ENCODE data around the gene CEMIP2. TPM values are rescaled to one million over a fixed set of nuclear protein-coding genes. Genes with fewer than 3 reads are reported as not detected.

Gene CEMIP2
- total RNA-seq, 1 donor, result 27.3 TPM

GRCh38 chr9:71670121-71670520, 98.2 kb downstream of the CEMIP2 start:
- DNase-seq (ENCODE audit: low read depth), result no peak
- TF ChIP-seq CTCF (IDR thresholded peaks at IDR 0.05; ENCODE audit: insufficient read depth, low read length), result no peak

GRCh38 chr9:71669284-71669995, 98.9 kb downstream of the CEMIP2 start:
- DNase-seq (ENCODE audit: low read depth), result no peak
- no peak for TF ChIP-seq CTCF (IDR thresholded peaks at IDR 0.05; ENCODE audit: insufficient read depth, low read length)
- H3K4me3 ChIP-seq (ENCODE audit: low read depth, low read length), result no peak overlapping the region

More at GRCh38 chr9:71670121-71670520, 98.2 kb downstream of the CEMIP2 start:
- H3K4me3 ChIP-seq (ENCODE audit: low read depth, low read length), result no peak overlapping the region

DNA sequence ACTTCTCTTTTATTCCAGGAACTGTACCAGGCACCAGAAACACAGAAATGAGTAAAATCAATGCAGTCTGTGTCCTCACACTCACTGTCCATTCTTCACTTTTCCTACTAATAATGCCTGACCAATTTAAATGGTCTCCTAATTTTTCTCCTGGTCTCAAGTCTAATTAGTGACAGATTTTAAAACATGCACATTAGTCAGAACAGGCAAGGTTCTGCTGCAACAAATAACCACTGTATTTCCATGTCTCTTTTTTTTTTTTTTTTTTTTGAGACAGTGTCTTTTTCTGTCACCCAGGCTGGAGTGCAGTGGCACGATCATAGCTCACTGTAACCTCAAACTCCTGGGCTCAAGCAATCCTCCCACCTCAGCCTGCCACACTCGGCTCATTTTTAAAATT, 99.6 kb downstream of the CEMIP2 start:
- TF ChIP-seq CTCF (IDR thresholded peaks at IDR 0.05; ENCODE audit: insufficient read depth, low read length), result no peak
- DNase-seq (ENCODE audit: low read depth), result no peak
- H3K4me3 ChIP-seq (ENCODE audit: low read depth, low read length), result no peak overlapping the region

- DNase-seq (ENCODE audit: low read depth), result no peak
- no peak overlapping the region for H3K4me3 ChIP-seq (ENCODE audit: low read depth, low read length)
- no peak for TF ChIP-seq CTCF (IDR thresholded peaks at IDR 0.05; ENCODE audit: insufficient read depth, low read length)
These were observed 103.1 kb downstream of the CEMIP2 start for GRCh38 chr9:71665247-71665646.

- H3K4me3 ChIP-seq (ENCODE audit: low read depth, low read length), result no peak overlapping the region
- DNase-seq (ENCODE audit: low read depth), result no peak
- TF ChIP-seq CTCF (IDR thresholded peaks at IDR 0.05; ENCODE audit: insufficient read depth, low read length), result no peak
These were observed 103.7 kb downstream of the CEMIP2 start for GRCh38 chr9:71664566-71664965.

DNA sequence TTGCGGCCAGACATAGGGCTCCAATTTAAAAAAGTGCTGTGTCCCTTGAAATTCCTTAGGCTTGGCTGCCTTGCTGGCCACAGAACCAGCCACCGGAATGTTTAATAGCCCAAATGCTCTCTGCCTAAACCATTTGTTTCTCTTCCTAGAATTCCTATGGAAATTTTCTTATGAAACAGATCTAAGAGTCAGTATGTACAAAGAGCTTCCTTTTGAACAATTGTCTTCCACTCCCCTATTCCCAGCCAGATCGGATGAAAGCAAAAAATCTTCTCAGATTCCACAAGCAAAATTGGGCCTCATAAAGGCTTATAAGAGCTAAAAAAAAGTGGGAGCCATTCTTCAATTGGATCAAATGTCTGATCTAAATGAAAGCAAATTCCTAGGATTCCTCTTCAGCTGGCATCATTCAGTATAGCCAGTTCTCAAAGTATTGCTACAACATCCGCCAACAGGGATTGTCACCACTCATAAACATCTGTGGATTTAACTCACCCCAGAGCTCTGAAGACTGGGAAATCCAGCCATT, 104.3 kb downstream of the CEMIP2 start:
- no peak for TF ChIP-seq CTCF (IDR thresholded peaks at IDR 0.05; ENCODE audit: insufficient read depth, low read length)
- H3K4me3 ChIP-seq (ENCODE audit: low read depth, low read length), result no peak overlapping the region
- no peak for DNase-seq (ENCODE audit: low read depth)
